Parathyroid adenoma (tissue), 2 donors: ENCODE results near the gene RPL13.

Source experiments
- H2AFZ ChIP-seq: fragments of 300-600 bp; sonication (generic); one replicate; pipeline ENCODE4 v1.7.0; 2017; ENCODE audit warnings: antibody characterized with exemption, mild to moderate bottlenecking
- H3K27ac ChIP-seq: fragments of 300-600 bp; sonication (generic); one replicate; pipeline ENCODE4 v1.7.0; 2017
- H3K27me3 ChIP-seq: fragments of 300-600 bp; sonication (generic); one replicate; pipeline ENCODE4 v1.7.0; 2017; ENCODE audit warnings: low read length; ENCODE audit not compliant: control insufficient read depth, insufficient read depth
- H3K36me3 ChIP-seq: fragments of 300-600 bp; sonication (generic); one replicate; pipeline ENCODE4 v1.7.0; 2017; ENCODE audit warnings: low read length; ENCODE audit not compliant: control insufficient read depth, insufficient read depth
- H3K4me1 ChIP-seq: fragments of 300-600 bp; sonication (generic); one replicate; pipeline ENCODE4 v1.7.0; 2017; ENCODE audit warnings: control low read depth
- H3K4me2 ChIP-seq: fragments of 300-600 bp; sonication (generic); one replicate; pipeline ENCODE4 v1.7.0; 2017; ENCODE audit warnings: low read length
- H3K4me3 ChIP-seq: fragments of 300-600 bp; sonication (generic); one replicate; pipeline ENCODE4 v1.7.0; 2017; ENCODE audit warnings: low read depth, low read length
- H3K79me2 ChIP-seq: fragments of 300-600 bp; sonication (generic); one replicate; pipeline ENCODE4 v1.7.0; 2017; ENCODE audit warnings: control low read depth
- H3K9ac ChIP-seq: fragments of 300-600 bp; sonication (generic); one replicate; pipeline ENCODE4 v1.7.0; 2017; ENCODE audit warnings: mild to moderate bottlenecking
- H3K9me3 ChIP-seq: fragments of 300-600 bp; sonication (generic); one replicate; pipeline ENCODE4 v1.7.0; 2017; ENCODE audit warnings: low read length; ENCODE audit not compliant: control insufficient read depth
- CTCF ChIP-seq: fragments of 300-600 bp; sonication (generic); IDR thresholded peaks from one replicate; pipeline ENCODE4 v1.7.0; 2017; ENCODE audit warnings: antibody characterized with exemption, mild to moderate bottlenecking
- donor health status: primary hyperparathyroidism.

The RPL13 gene

GRCh38 chr16:89536886-89537548, 23.5 kb upstream of the RPL13 start:
- Histone ChIP-seq H3K27ac (no peak overlapping the region), H3K27me3 (no peaks in the 10 kb centered on the region), H3K79me2 (peaks cover 16% of the 10 kb centered on the region), H2AFZ (no peak overlapping the region), H3K36me3 (no peaks in the 10 kb centered on the region), H3K4me1 (no peaks in the 10 kb centered on the region), H3K4me3 (no peak overlapping the region), H3K9me3 (no peaks in the 10 kb centered on the region), H3K9ac (no peak overlapping the region), H3K4me2 (no peak overlapping the region)
- TF ChIP-seq CTCF: no peak

GRCh38 chr16:89537549-89537925, 22.9 kb upstream of the RPL13 start:
- TF ChIP-seq CTCF: no peak
- Histone ChIP-seq H3K4me2 (no peak overlapping the region), H3K27me3 (no peaks in the 10 kb centered on the region), H2AFZ (no peak overlapping the region), H3K4me1 (no peaks in the 10 kb centered on the region), H3K9ac (no peak overlapping the region), H3K36me3 (no peaks in the 10 kb centered on the region), H3K9me3 (no peaks in the 10 kb centered on the region), H3K4me3 (no peak overlapping the region), H3K79me2 (peaks cover 16% of the 10 kb centered on the region), H3K27ac (no peak overlapping the region)

- Histone ChIP-seq H3K9me3 (no peaks in the 10 kb centered on the region), H2AFZ (no peak overlapping the region), H3K79me2 (peaks cover 16% of the 10 kb centered on the region), H3K27ac (no peak overlapping the region), H3K4me2 (no peak overlapping the region), H3K4me3 (no peak overlapping the region), H3K36me3 (no peaks in the 10 kb centered on the region), H3K9ac (no peak overlapping the region), H3K4me1 (no peaks in the 10 kb centered on the region), H3K27me3 (no peaks in the 10 kb centered on the region)
- TF ChIP-seq CTCF: no peak
Observed at GRCh38 chr16:89538286-89538685, 22.2 kb upstream of the RPL13 start.

GRCh38 chr16:89540557-89540956, 19.9 kb upstream of the RPL13 start:
- Histone ChIP-seq H3K4me1 (no peaks in the 10 kb centered on the region), H3K9me3 (no peaks in the 10 kb centered on the region), H3K9ac (no peak overlapping the region), H3K27ac (no peak overlapping the region), H3K79me2 (peaks cover 11% of the 10 kb centered on the region), H2AFZ (no peak overlapping the region), H3K4me3 (no peak overlapping the region), H3K36me3 (no peaks in the 10 kb centered on the region), H3K27me3 (no peaks in the 10 kb centered on the region), H3K4me2 (no peak overlapping the region)
- TF ChIP-seq CTCF: no peak

GRCh38 chr16:89541792-89542191, 18.7 kb upstream of the RPL13 start:
- Histone ChIP-seq H3K4me1 (no peaks in the 10 kb centered on the region), H3K9ac (no peak overlapping the region), H3K27me3 (no peaks in the 10 kb centered on the region), H3K36me3 (no peaks in the 10 kb centered on the region), H3K9me3 (no peaks in the 10 kb centered on the region), H3K4me2 (no peak overlapping the region), H3K79me2 (peaks cover 9% of the 10 kb centered on the region), H2AFZ (no peak overlapping the region), H3K4me3 (no peak overlapping the region), H3K27ac (no peak overlapping the region)
- TF ChIP-seq CTCF: no peak
